Sigmoid colon (tissue), 7 donors: Measurements from ENCODE around the gene PTGIS. TPM values are rescaled to one million over a fixed set of nuclear protein-coding genes. Genes with fewer than 3 reads are reported as not detected.

Experiments
- DNase-seq: peaks from one replicate; pipeline ENCODE4 v3.0.0-alpha.2; 2019
- H3K27ac ChIP-seq, 4 donors: fragments of 200-600 bp; sonication (generic); one replicate each; pipeline ENCODE4 v1.5.1; 2016 to 2019; ENCODE audit warnings: mild to moderate bottlenecking in 1 of 4
- H3K27me3 ChIP-seq, 3 donors: fragments of 200-600 bp; sonication (generic); one replicate each; pipeline ENCODE4 v1.5.1; 2019; ENCODE audit warnings: mild to moderate bottlenecking in 1 of 3
- H3K36me3 ChIP-seq, 4 donors: fragments of 200-600 bp; sonication (generic); one replicate each; pipeline ENCODE4 v1.5.1; 2016 to 2019
- H3K4me1 ChIP-seq, 4 donors: fragments of 200-600 bp; sonication (generic); one replicate each; pipeline ENCODE4 v1.5.1; 2017 to 2019
- H3K4me3 ChIP-seq, 4 donors: fragments of 200-600 bp; sonication (generic); one replicate each; pipeline ENCODE4 v1.5.1; 2017 to 2019; ENCODE audit warnings: mild to moderate bottlenecking in 2 of 4, moderate library complexity in 1 of 4
- H3K9me3 ChIP-seq, 4 donors: fragments of 200-600 bp in 3 of 4; sonication (generic) in 3 of 4; one replicate each; pipeline versions ENCODE4 v1.5.1 to v1.6.1; 2013 to 2019
- EP300 ChIP-seq, 4 donors: sonication (generic); formaldehyde crosslinking; IDR thresholded peaks; one replicate each; pipeline ENCODE4 v1.6.1; 2017; ENCODE audit warnings: antibody characterized with exemption in 4 of 4
- POLR2A ChIP-seq, 2 donors: fragments of 450-650 bp; IDR thresholded peaks; one replicate each; pipeline ENCODE4 v1.6.1; 2016; ENCODE audit warnings: antibody characterized with exemption in 2 of 2, mild to moderate bottlenecking in 2 of 2, moderate library complexity in 2 of 2
- POLR2AphosphoS5 ChIP-seq, 4 donors: sonication (generic); formaldehyde crosslinking; IDR thresholded peaks; one replicate each; pipeline ENCODE4 v1.6.1; 2017; ENCODE audit warnings: antibody characterized with exemption in 4 of 4
- WGBS, 2 donors: extraction: QIAGEN DNeasy Blood & Tissue Kit; methylation state at CpG; one replicate each; pipeline ENCODE4 v1.1.7; 2013; 5-methylcytosine and 5-hydroxymethylcytosine counted together
- intact Hi-C: fragments of 100-400 bp; cut with DNase I; formaldehyde crosslinking; loops from one replicate; pipeline ENCODE4 v1.15.1; 2023
- polyA plus RNA-seq, 3 donors: library from polyadenylated mRNA; stranded (reverse); fragments of 200-250 nt; gene quantifications; one replicate each; pipeline ENCODE4 v1.2.3, GENCODE V29; 2013
- total RNA-seq, 4 donors: library from RNA; depleted of rRNA; stranded (reverse); fragments of >200 nt; gene quantifications; one replicate each; pipeline ENCODE4 v1.1.0, GENCODE V29; 2016
- TF ChIP-seq, protein P1 (sequence below), 4 experiments: fragments of 450-650 bp in 3 of 4; fragments of 200-600 bp in 1 of 4; IDR thresholded peaks; one replicate each; pipeline ENCODE4 v1.5.1; 2016 to 2019; ENCODE audit warnings: antibody characterized with exemption in 4 of 4, mild to moderate bottlenecking in 3 of 4, moderate library complexity in 2 of 4
- donor health status: healthy with polysubstance abuse.
- donor health status: Bipolar disorder and iron deficiency.
- donor health status: healthy.

PTGIS gene
- total and polyA plus RNA-seq, 7 donors: 0.46 to 241 (median 55.3) TPM

DNA sequence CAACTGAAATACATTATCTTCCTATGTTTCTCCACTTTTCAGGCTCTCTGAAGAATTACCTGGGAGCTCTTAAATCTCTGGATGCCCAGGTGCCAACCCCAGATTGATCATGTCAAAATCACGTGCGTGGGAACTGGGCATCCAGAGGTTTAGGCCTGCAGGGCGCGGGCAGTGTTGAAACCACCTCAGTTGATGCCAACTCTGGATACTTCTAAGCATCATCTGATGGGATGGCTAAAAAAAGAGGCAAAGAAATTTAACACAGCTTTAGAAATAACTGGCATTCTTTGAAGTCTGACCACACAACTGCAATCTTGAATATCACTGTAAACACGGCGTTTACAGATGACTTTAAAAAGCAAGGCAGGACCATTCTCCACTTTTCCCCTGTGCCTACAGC lies 41.9 kb downstream of the PTGIS start:
- Histone ChIP-seq H3K4me3 (no peak overlapping the region), H3K27ac (no peak overlapping the region), H3K36me3 (peaks cover 0 to 50% (median 4%) of the 10 kb centered on the region in 4 donors), H3K27me3 (no peaks in the 10 kb centered on the region), H3K4me1 (peaks cover 0 to 3% (median 0%) of the 10 kb centered on the region in 4 donors), H3K9me3 (no peaks in the 10 kb centered on the region)
- TF ChIP-seq POLR2A (IDR thresholded peaks at IDR 0.05): no peak
- TF ChIP-seq, protein P1, sequence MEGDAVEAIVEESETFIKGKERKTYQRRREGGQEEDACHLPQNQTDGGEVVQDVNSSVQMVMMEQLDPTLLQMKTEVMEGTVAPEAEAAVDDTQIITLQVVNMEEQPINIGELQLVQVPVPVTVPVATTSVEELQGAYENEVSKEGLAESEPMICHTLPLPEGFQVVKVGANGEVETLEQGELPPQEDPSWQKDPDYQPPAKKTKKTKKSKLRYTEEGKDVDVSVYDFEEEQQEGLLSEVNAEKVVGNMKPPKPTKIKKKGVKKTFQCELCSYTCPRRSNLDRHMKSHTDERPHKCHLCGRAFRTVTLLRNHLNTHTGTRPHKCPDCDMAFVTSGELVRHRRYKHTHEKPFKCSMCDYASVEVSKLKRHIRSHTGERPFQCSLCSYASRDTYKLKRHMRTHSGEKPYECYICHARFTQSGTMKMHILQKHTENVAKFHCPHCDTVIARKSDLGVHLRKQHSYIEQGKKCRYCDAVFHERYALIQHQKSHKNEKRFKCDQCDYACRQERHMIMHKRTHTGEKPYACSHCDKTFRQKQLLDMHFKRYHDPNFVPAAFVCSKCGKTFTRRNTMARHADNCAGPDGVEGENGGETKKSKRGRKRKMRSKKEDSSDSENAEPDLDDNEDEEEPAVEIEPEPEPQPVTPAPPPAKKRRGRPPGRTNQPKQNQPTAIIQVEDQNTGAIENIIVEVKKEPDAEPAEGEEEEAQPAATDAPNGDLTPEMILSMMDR (IDR thresholded peaks at IDR 0.05): no peak
- TF ChIP-seq EP300 (IDR thresholded peaks at IDR 0.05): no peak
- no peak for TF ChIP-seq POLR2AphosphoS5 (IDR thresholded peaks at IDR 0.05)
- WGBS, 2 donors: 89 to 97% methylated on average over 6 of the region's 6 CpGs
- DNase-seq: no peak
- intact Hi-C loops: no loop called here

DNA sequence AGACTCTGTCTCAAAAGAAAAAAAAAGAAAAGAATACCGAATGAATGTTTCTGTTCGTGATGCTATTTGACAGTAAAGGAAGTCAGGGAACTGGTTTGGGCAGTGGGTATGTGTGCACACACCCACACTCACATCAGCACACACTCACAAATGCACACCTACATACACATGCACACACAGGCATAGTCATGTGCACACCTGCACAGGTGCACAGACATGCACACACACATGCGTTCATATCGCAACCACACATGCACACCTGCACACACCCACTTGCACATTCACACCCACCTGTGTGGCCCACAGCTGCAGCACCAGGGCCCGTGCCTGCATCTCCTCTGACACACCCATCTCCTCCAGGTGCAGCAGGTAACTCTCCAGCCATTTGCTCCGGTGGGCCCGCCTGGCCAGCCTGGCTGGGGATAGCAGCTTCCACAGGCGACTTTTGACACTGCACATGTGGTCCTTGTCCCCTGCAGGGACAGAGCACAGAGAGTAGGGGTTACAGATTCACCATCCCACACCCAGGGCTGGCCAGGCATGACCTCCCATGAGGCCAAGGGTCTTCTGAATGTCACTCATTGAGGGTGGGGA lies 44.1 kb downstream of the PTGIS start:
- Histone ChIP-seq H3K27ac (no peak overlapping the region), H3K4me3 (no peak overlapping the region), H3K9me3 (no peaks in the 10 kb centered on the region), H3K27me3 (no peaks in the 10 kb centered on the region), H3K36me3 (peaks cover 0 to 34% (median 4%) of the 10 kb centered on the region in 4 donors), H3K4me1 (peaks cover 0 to 3% (median 0%) of the 10 kb centered on the region in 4 donors)
- WGBS, 2 donors: 81 to 88% methylated on average over 8 of the region's 8 CpGs
- peak; percentile 42 for DNase-seq
- TF ChIP-seq EP300 (IDR thresholded peaks at IDR 0.05): no peak
- intact Hi-C loops: no loop called here

DNA sequence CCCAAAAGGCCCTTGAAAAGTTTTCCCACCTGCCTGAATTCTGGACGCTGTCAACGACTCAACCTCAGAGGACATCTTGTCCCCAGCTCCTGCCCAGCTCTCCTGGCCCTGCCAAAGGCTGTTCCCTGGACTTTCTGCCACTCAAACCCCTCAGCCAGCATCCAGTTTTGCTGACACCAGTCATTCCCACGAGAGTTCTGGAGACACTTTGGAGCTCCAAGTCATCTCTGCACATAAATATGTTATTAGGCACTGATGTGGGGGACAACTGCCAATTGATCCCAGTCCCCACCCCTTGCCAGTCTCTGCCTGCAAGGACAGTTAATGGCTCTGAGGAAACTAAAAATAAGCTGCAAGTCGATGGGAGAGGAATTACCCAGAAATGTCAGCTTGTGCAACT lies 46.6 kb downstream of the PTGIS start:
- Histone ChIP-seq H3K36me3 (peaks cover 0 to 34% (median 2%) of the 10 kb centered on the region in 4 donors), H3K9me3 (no peaks in the 10 kb centered on the region), H3K4me3 (no peak overlapping the region), H3K27ac (no peak overlapping the region), H3K4me1 (peaks cover 0 to 3% (median 0%) of the 10 kb centered on the region in 4 donors), H3K27me3 (no peaks in the 10 kb centered on the region)
- WGBS, 2 donors: 69 to 79% methylated on average over 4 of the region's 4 CpGs
- intact Hi-C loops: no loop called here
- TF ChIP-seq, protein P1 (IDR thresholded peaks at IDR 0.05): no peak
- peak; percentile 34 for DNase-seq

DNA sequence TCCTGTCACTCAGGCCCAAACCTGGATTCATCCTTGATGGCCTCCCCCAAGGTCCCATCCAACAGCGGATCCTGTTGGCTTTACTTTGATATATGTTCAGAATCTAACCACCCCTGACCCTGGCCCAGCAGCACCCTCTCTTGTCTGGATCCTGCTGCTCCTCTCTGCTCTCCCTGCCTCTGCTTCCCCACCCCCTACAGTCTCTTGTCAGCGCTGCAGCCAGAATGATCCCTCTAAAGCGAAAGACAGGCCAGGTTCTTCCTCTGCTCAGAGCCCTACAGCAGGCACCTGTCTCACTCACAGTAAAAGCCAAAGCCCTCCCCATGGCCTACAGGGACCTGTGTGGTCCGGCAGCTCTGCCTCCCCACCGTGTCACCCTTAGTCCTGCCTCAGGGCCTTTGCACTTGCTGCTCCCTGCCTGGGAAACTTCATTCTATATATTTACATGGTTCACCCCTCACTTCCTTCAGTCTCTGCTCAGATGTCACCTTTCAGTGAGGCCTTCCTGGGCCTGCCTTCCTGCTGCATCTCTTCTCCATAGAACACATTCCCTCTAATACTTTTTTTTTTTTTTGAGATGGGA lies 48.1 kb downstream of the PTGIS start:
- Histone ChIP-seq H3K4me1 (peaks cover 0 to under 1% (median 0%) of the 10 kb centered on the region in 4 donors), H3K27me3 (no peaks in the 10 kb centered on the region), H3K36me3 (peaks cover 0 to 32% (median 2%) of the 10 kb centered on the region in 4 donors), H3K9me3 (no peaks in the 10 kb centered on the region), H3K4me3 (no peak overlapping the region), H3K27ac (no peak overlapping the region)
- DNase-seq: peak; percentile 22
- WGBS, 2 donors: 89 to 90% methylated on average over 5 of the region's 5 CpGs
- intact Hi-C loops: no loop called here
- TF ChIP-seq, protein P1 (IDR thresholded peaks at IDR 0.05): no peak
- TF ChIP-seq POLR2A (IDR thresholded peaks at IDR 0.05) (no peak), POLR2AphosphoS5 (IDR thresholded peaks at IDR 0.05) (no peak), EP300 (IDR thresholded peaks at IDR 0.05) (no peak)

DNA sequence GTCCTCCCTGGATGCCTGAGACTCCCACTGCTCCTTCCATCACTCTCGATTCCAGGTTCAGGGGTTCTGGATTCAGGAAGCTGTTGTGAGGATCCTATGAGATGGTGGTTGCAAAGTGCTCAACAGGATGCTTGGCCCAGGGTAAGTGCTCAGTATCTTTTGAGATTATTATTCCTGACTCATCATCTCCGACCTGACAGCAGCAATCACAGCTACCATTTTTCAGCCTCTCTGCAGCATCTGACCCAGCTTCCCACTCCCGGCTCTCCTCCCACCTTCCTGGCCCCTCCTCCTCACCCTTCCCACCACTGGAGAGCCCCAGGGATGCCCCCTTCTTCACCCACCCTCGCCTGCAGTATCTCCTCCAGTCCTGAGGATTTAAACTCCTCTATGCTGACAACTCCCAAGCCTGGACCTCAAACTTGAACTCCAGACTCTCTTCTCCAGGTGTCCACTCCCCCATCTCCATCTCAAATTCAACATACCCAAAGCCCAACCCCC lies 48.7 kb downstream of the PTGIS start:
- intact Hi-C loops: no loop called here
- no peaks in the 10 kb centered on the region for H3K4me1 ChIP-seq
- WGBS, 2 donors: 62 to 68% methylated on average over 4 of the region's 4 CpGs
- H3K27ac ChIP-seq: no peak overlapping the region
- peak; percentile 44 for DNase-seq
- H3K27me3 ChIP-seq: no peaks in the 10 kb centered on the region
- no peak overlapping the region for H3K4me3 ChIP-seq
- TF ChIP-seq EP300 (IDR thresholded peaks at IDR 0.05) (no peak), POLR2A (IDR thresholded peaks at IDR 0.05) (no peak), POLR2AphosphoS5 (IDR thresholded peaks at IDR 0.05) (no peak)
- no peaks in the 10 kb centered on the region for H3K9me3 ChIP-seq
- H3K36me3 ChIP-seq: peaks cover 0 to 31% (median 2%) of the 10 kb centered on the region in 4 donors
